HT1080 (cell line): ENCODE results near the gene COL4A1. TPM values are rescaled to one million over a fixed set of nuclear protein-coding genes. Genes with fewer than 3 reads are reported as not detected.

Experiments used
- DNase-seq: peaks from one replicate; pipeline ENCODE4 v3.0.0-alpha.2; 2015; ENCODE audit warnings: low read depth
- total RNA-seq: library from RNA; depleted of rRNA; stranded (reverse); fragments of >200 nt; shearing (Covaris generic); gene quantifications from 2 replicates; pipeline ENCODE4 v1.2.3, GENCODE V29; 2014

The COL4A1 gene
- total RNA-seq, 1 experiment from 2014 or later, result 146 TPM

DNA sequence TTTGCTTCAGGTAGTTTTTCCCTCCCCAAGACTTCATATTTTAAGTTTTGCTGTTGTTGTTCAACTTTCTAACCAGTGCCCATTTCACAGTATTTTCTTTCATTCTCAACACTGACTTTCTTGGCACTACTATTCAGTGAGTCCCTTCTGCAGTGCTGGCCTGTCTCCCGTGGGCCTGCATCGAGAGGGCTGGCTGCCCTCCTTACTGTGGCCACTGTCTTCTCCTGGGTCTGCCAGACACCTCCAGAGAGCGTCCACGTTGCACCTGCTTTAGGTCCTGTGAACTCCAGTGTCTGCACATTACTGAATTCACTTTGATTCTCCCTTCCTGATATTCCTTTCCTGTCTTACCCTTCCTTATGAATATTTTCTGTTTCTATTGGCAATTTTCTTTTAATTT is 27.3 kb downstream of the COL4A1 start:
- DNase-seq, result no peak

DNA sequence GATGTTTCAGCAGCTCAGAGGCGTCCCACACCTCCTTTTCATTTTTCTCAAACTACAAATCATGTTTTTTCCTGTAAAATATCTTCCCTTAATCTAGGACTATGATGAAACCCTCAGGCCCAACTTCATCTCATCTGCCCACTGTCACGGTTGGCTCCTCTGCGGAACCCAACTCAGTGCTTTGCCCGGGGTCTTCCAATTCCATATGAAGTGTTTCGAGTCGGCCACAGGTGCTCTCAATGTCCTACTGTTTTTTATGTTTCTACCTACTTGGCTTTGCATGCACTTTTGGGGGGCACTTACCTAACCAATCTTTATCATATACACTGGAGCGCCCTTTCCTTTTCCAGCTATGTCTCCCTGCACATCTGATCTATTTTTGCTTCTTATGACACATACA is 28.1 kb downstream of the COL4A1 start:
- no peak for DNase-seq

- DNase-seq, result no peak
Measured at GRCh38 chr13:110277357-110277975, 29.5 kb downstream of the COL4A1 start.

DNA sequence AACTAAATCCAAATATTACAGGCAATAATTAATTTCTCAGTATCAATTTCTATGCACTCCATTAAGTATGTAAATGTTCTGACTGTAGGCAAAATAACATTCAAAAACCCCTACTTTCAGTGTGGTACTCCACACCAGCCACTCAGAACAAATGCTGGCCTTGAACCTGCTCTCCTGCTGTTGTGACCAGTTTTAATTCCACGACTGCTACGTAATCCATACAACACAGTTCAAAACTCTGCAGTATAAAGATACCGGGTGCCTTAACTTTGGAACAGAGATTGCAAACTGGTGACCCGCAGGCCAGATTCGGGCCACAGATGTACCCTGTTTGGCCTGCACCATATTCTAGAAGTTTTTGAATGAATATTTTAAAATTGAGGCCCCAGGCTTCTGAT is 30.4 kb downstream of the COL4A1 start:
- no peak for DNase-seq

DNA sequence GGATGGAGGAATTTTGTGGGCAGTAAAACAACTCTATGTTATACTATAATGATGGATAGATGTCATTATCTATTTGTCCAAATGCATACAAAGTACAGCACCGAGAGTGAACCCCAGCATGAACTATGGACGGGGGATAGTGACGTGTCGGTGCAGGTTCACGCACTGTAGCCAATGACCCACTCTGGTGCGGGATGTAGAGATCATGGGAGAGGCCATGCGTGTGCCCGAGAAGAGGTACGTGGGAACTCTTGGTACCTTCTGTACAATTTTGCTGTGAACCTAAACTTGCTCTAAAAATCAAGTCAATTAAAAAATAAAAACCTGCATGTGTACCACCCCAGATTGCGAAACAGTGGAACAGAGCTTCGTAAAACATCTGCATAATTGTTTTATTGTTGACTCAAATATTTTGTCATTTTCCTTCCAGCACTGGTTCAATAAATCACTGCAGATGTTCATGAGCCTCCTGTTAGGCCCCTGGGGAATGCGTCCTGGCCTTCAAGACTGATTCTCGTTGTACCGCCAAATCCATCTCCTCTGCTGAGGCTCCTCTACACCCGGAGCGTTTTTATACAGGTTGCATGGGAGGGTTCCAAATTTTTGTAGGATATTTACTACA is 30.9 kb downstream of the COL4A1 start:
- no peak for DNase-seq

- no peak for DNase-seq
Measured at GRCh38 chr13:110274687-110275086, 32.3 kb downstream of the COL4A1 start.

DNA sequence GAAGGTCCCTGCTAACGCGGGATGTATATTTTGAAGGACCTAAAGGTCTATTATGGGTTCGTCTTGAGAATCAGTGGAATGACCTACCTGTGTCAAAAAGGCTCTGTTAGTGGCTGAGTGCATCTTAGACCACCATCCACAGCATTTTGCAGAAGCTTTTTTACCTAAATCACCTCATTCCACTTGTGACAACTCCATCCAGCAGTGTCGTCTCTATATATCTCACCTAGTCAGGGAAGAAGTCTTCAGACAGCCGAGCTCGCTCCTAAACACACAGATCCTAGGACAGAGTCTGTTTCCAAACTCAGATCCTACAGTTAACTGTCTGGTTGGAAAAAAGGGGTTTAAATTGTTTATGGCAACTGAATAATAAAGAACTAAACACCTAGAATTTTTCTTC is 33.7 kb downstream of the COL4A1 start:
- no peak for DNase-seq

DNA sequence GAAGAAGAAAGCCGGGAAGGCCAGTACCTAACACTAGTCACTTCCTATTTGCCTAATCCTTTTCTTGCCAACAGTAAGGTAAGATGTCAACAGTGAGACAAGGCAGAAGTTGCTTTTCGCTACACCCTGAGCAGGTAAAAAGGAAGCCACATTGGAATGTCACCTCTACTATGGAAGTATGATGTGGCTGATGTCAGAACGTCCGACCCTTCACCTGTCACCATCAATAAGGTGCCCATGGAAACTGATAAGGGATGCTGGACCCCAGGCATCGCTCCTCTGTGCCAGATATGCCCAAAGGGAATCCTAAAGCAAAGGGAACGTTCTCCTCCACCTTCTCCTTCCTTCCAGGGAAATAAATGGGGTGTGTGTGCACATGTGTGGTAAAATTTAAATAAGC is 34.3 kb downstream of the COL4A1 start:
- no peak for DNase-seq

DNA sequence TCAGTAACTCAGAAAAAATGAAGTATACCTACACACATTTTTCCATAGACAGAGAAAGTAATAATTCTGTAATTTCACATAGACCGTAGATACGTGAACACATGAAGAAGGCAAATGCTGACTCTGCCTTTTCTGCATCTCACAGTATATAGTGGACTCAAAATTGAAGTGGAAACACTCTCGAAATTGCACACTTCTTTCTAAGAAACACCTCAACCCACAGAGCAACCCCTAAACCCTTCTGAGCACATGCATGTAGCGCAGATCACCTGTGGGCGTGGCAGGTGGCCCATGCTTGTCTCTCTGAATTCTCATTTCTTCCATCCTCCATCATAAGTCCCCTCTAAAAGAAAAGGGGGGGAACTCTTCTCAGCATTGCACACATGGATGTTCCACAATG is 34.7 kb downstream of the COL4A1 start:
- DNase-seq, result no peak

GRCh38 chr13:110271313-110271712 is 35.6 kb downstream of the COL4A1 start:
- DNase-seq, result no peak

DNA sequence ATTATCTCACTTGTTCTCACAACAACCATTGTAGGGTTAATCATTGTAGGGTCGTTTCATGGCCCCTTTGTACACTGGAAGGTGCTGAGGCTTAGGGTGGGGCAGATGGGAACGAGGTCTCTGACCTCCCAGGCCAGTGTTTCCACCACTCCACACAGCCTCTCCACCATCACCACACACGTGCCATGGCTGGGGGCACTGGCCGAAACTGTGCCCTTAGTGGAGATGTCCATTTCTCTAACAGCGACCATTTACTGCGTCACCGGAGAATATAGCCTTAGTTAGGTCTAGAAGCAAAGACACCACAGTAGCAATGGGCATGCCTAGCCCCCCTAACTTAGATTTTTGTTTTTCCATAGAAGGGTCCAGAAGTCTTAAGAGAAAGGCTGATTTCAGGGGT is 36.5 kb downstream of the COL4A1 start:
- DNase-seq, result no peak

DNA sequence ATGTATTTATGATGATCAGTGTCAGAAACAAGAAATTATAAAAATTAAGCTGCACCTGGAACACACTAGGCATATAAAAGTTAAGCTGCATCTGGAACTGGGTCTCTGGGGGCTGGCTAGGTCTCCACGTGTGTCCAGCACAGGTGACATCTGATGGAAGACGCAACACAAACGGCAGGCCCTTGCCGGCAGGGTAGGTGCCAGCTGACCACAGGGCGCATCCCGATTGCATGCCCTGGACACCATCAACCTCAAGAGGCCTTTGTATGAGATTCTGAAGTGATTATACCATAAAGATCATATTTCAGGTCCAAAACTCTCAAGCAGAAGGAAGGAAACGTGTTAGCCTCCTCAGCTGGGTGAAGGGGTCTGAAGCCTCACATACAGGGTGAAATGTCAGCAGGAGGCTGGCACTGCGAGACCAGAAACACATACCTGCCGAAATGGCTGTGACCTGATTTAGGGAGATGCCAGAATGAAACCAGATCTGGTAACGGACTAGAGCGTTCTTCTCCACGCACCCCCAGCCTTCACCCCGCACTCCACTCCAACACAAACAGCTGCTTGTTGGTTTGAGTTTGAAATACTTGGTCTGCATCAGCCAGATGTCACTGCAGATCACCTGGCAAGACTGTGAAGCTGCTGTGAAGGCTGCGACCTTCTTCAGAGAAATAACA is 37.3 kb downstream of the COL4A1 start:
- no peak for DNase-seq

- DNase-seq, result no peak
Measured at GRCh38 chr13:110268576-110269185, 38.3 kb downstream of the COL4A1 start.

DNA sequence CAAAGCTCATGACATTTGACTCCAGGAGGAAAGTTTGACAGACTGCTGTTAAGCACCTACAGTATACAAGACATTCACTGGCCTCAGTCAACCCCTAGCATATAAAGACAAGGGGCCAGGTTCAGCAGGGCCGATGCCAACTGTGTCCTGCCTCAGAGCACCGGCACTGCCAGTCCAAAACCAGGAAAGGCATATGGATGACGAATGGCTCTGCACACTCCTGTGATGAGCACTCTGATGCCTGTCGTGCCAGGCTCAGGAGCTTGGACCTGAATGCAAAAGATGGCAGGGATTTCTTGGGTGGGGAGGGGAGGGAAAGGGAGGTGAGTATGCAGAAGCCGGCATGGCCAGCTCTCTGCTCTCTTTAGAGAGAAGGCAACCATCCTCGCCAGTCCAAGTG is 38.9 kb downstream of the COL4A1 start:
- no peak for DNase-seq

- no peak for DNase-seq
Measured at GRCh38 chr13:110266983-110267382, 40.0 kb downstream of the COL4A1 start.

GRCh38 chr13:110266431-110266809 is 40.5 kb downstream of the COL4A1 start:
- DNase-seq, result no peak

GRCh38 chr13:110265682-110266430 is 41.1 kb downstream of the COL4A1 start:
- no peak for DNase-seq

- DNase-seq, result no peak
Measured at GRCh38 chr13:110265341-110265681, 41.6 kb downstream of the COL4A1 start.

DNA sequence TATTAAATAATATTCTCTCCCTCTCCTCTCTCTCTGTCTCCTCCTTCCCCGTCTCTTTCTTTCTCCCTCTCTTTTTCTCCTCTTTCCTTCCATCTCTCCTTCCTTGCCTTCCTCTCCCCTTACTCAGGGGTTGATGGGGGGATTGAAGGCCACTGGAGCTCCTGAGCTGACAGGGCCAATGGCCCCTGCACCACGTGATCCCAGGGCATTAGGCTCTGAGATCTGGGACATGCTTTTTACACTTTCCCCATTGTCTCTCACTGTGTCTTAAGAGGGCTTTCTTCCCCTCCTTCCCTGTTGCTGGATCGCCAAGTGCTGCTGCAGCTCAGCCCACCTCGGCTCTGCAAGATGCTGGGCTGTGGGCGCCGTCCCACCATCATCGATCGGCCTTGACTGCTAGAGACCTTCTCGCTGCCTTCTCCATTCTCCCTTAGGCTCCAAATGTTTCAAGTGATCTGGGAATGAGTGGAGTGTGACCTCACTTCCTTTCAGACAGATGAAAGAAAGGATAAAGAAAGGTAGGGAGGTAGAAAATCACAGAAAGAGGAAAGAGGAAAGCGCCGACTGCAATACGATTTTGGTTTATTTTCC is 42.2 kb downstream of the COL4A1 start:
- DNase-seq, result no peak

DNA sequence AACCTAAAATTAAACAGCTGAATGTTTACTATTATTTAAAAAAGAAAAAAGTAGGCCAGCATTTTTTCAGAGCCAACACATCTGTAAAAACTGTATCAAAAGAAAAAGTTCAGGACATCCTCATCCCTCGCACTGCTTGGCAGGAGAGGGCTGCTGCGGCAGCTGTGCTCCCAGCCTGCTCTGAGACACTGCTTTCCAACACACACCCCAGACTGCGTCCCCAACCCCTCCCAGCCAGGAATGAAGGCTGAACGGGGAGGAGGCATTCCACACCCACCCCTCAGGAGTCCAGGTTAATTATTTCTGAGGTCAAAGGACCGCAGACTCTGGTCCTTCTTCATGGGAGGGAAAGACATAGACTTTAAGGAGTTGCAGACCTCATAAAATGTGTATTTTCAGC is 43.1 kb downstream of the COL4A1 start:
- no peak for DNase-seq

DNA sequence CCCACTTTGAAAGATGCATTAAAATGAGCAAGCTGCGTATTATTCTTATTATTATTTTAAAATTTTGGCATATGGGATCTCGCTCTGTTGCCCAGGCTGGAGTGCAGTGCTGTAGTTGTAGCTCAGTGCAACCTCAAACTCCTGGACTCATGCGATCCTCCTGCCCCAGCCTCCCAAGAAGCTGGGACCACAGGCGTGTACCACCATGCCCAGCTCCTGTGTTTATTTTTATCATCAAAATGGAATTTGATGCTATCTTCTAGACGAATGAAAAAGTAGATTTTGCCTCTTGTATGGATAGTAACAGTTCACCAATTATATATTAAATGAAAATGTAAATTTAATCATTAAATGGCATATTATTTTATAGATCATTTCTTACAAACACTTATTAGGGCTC is 43.6 kb downstream of the COL4A1 start:
- no peak for DNase-seq
